ENCODE results near the gene DEXI. TPM values are rescaled to one million over a fixed set of nuclear protein-coding genes. Genes with fewer than 3 reads are reported as not detected.
"Not testable (repeated sequence)": the region's sequence is repeated elsewhere in the genome, so short reads cannot be mapped to it uniquely, and the experiment has no call there.

Gene DEXI
- total RNA-seq, 1 experiment from 2014 or later = 43.2 TPM

GRCh38 chr16:10930755-10931093 is 11.5 kb downstream of the DEXI start:
- H3K4me3 ChIP-seq (ENCODE audit: low read length) = no peak overlapping the region
- no peaks in the 10 kb centered on the region for H4K20me1 ChIP-seq (ENCODE audit: low read length)
- no peak for DNase-seq
- no peaks in the 10 kb centered on the region for H3K36me3 ChIP-seq (ENCODE audit: low read depth, low read length)
- H2AFZ ChIP-seq (ENCODE audit: low read length) = no peak overlapping the region
- no peak overlapping the region for H3K4me2 ChIP-seq (ENCODE audit: low read length)
- no peak overlapping the region for H3K27ac ChIP-seq (ENCODE audit: low read length)
- TF ChIP-seq EZH2 (IDR thresholded peaks at IDR 0.05; ENCODE audit: low read length, unreplicated experiment) (no peak), CTCF (conservative IDR thresholded peaks at IDR 0.05; ENCODE audit: low read depth, low read length) (no peak), EZH2phosphoT487 (IDR thresholded peaks at IDR 0.05; ENCODE audit: borderline replicate concordance, low read length) (no peak)
- intact Hi-C loops (cut with micrococcal nuclease) = no loop called here
- no peaks in the 10 kb centered on the region for H3K27me3 ChIP-seq (ENCODE audit: low read length)
- ChIA-PET POLR2A (ENCODE audit: unreplicated experiment) (no interaction called here), CTCF (no interaction called here)
- no peaks in the 10 kb centered on the region for H3K4me1 ChIP-seq (ENCODE audit: insufficient read depth, low read length)
- peaks cover 9% of the 10 kb centered on the region; the same call in 1 of the 2 replicates for H3K79me2 ChIP-seq (ENCODE audit: low read length)
- no peaks in the 10 kb centered on the region for H3K9me3 ChIP-seq (ENCODE audit: low read length)
- no TSS peak for BruUV-seq (replicated peaks)
- ATAC-seq = no peak
- H3K9me2 ChIP-seq (replicated peaks; ENCODE audit: low read length) = no peaks in the 10 kb centered on the region
- H3F3A ChIP-seq (ENCODE audit: low read length, unreplicated experiment) = no peaks in the 10 kb centered on the region
- H3K9ac ChIP-seq (ENCODE audit: low read length) = no peak overlapping the region

DNA sequence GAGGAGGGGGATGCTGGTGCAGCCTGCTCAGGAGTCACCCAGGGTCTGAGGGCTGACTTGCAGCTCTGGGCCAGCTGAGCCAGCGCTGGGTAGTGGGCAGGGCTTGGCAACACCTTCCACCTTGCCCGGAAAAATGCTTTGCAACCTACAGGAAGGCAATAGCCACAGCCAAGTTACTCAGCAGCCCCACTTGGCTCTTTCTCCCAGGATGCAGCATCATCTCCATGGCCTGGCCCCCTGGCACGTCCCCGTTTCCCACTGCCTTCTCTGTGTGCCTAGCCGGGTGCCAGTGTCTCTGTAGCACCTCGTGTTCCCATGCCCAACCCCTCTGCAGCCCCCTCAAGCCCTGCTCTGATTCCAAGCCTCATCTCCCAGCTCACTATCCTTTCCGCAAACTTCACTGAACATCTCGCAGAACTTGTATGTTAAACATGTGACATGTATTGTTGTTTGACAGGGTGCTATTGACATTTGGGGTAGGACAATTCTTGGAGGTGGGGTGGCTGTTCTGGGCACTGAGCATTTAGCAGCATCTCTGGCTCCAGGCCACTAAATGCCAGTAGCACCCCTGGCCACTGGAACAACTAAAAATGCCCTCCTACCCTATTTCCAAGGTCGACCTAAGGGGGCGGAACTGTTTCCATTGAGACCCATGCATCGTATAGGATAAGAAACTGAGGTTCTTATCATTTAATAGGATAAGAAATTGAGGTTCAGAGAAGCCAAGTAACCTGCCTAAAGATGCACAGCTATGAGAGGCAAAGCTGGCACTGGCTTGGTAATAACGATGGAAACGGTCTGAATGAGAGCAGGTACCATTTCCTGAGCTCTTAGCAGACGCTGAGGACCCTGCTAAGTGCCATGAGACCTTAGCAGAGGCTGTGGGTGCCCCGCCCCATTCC is 12.2 kb downstream of the DEXI start:
- no peak overlapping the region for H3K4me2 ChIP-seq (ENCODE audit: low read length)
- H3K79me2 ChIP-seq (ENCODE audit: low read length) = peaks cover 6% of the 10 kb centered on the region; the same call in 1 of the 2 replicates
- ATAC-seq (no peak), DNase-seq (no peak)
- H3F3A ChIP-seq (ENCODE audit: low read length, unreplicated experiment) = no peaks in the 10 kb centered on the region
- H2AFZ ChIP-seq (ENCODE audit: low read length) = no peak overlapping the region
- H3K4me1 ChIP-seq (ENCODE audit: insufficient read depth, low read length) = no peaks in the 10 kb centered on the region
- ChIA-PET POLR2A (ENCODE audit: unreplicated experiment) (no interaction called here), CTCF (no interaction called here)
- TF ChIP-seq EZH2 (IDR thresholded peaks at IDR 0.05; ENCODE audit: low read length, unreplicated experiment) = no peak
- TF ChIP-seq CTCF (conservative IDR thresholded peaks at IDR 0.05; ENCODE audit: low read depth, low read length) = no peak
- no TSS peak for BruUV-seq (replicated peaks)
- no peaks in the 10 kb centered on the region for H3K9me2 ChIP-seq (replicated peaks; ENCODE audit: low read length)
- no peak overlapping the region for H3K27ac ChIP-seq (ENCODE audit: low read length)
- no peak overlapping the region for H3K4me3 ChIP-seq (ENCODE audit: low read length)
- no peaks in the 10 kb centered on the region for H4K20me1 ChIP-seq (ENCODE audit: low read length)
- H3K27me3 ChIP-seq (ENCODE audit: low read length) = no peaks in the 10 kb centered on the region
- H3K9ac ChIP-seq (ENCODE audit: low read length) = no peak overlapping the region
- intact Hi-C loops (cut with micrococcal nuclease) = no loop called here
- no peaks in the 10 kb centered on the region for H3K36me3 ChIP-seq (ENCODE audit: low read depth, low read length)
- no peaks in the 10 kb centered on the region for H3K9me3 ChIP-seq (ENCODE audit: low read length)

- H3K79me2 ChIP-seq (ENCODE audit: low read length); H3K4me3 ChIP-seq (ENCODE audit: low read length); ATAC-seq; H3K9ac ChIP-seq (ENCODE audit: low read length); DNase-seq; H3K36me3 ChIP-seq (ENCODE audit: low read depth, low read length); POLR2A ChIA-PET (ENCODE audit: unreplicated experiment); H3K27ac ChIP-seq (ENCODE audit: low read length); H3K9me2 ChIP-seq (replicated peaks; ENCODE audit: low read length); H3K27me3 ChIP-seq (ENCODE audit: low read length); H3K9me3 ChIP-seq (ENCODE audit: low read length); H3F3A ChIP-seq (ENCODE audit: low read length, unreplicated experiment); H3K4me1 ChIP-seq (ENCODE audit: insufficient read depth, low read length); H4K20me1 ChIP-seq (ENCODE audit: low read length); CTCF ChIA-PET; BruUV-seq (replicated peaks); H2AFZ ChIP-seq (ENCODE audit: low read length); intact Hi-C loops (cut with micrococcal nuclease); H3K4me2 ChIP-seq (ENCODE audit: low read length): not testable (repeated sequence)
Measured at GRCh38 chr16:10929097-10929496, 13.2 kb downstream of the DEXI start.

Measured in PC-3 (cell line).